Lung (tissue), 16 donors: ENCODE results near the gene MICALL1. TPM values are rescaled to one million over a fixed set of nuclear protein-coding genes. Genes with fewer than 3 reads are reported as not detected.
A peak's percentile ranks its signal among the peaks of the same experiment; 100 is the strongest.

Experiments
- ATAC-seq: fragments of 200-7000 bp; cut with Tn5 transposase; one replicate; pipeline ENCODE4 v1.9.1; 2020; ENCODE audit warnings: moderate number of reproducible peaks; ENCODE audit not compliant: insufficient read depth, low FRiP score
- DNase-seq, 3 donors: peaks; one replicate each; pipeline ENCODE4 v3.0.0-alpha.2; 2013 to 2017
- H3K27ac ChIP-seq, 2 donors: one replicate each; pipeline ENCODE4 v1.5.1; 2013; ENCODE audit warnings: mild to moderate bottlenecking in 2 of 2, moderate library complexity in 2 of 2, control low read depth in 1 of 2, inconsistent platforms in 1 of 2, low read depth in 1 of 2, low read length in 1 of 2
- H3K27me3 ChIP-seq, 3 donors: one replicate each; pipeline ENCODE4 v1.5.1; 2013; ENCODE audit warnings: low read length in 2 of 3; ENCODE audit not compliant: control insufficient read depth in 3 of 3, insufficient read depth in 3 of 3
- H3K36me3 ChIP-seq, 4 donors: one replicate each; pipeline ENCODE4 v1.5.1; 2013; ENCODE audit warnings: low read length in 4 of 4, mild to moderate bottlenecking in 1 of 4, moderate library complexity in 1 of 4; ENCODE audit not compliant: control insufficient read depth in 4 of 4, insufficient read depth in 4 of 4
- H3K4me1 ChIP-seq, 5 donors: one replicate each; pipeline ENCODE4 v1.5.1; 2013; ENCODE audit warnings: low read length in 5 of 5, mild to moderate bottlenecking in 2 of 5, moderate library complexity in 1 of 5; ENCODE audit not compliant: control insufficient read depth in 5 of 5, insufficient read depth in 5 of 5
- H3K4me3 ChIP-seq: one replicate; pipeline ENCODE4 v1.5.1; 2013; ENCODE audit warnings: mild to moderate bottlenecking, control low read depth, moderate library complexity
- H3K9ac ChIP-seq, 2 donors: one replicate each; pipeline ENCODE4 v1.5.1; 2013; ENCODE audit warnings: low read length in 2 of 2, control low read depth in 1 of 2; ENCODE audit not compliant: insufficient read depth in 1 of 2
- H3K9me3 ChIP-seq, 4 donors: one replicate each; pipeline ENCODE4 v1.5.1; 2013; ENCODE audit warnings: low read length in 3 of 4, mild to moderate bottlenecking in 1 of 4, moderate library complexity in 1 of 4; ENCODE audit not compliant: control insufficient read depth in 4 of 4, insufficient read depth in 3 of 4
- CTCF ChIP-seq: IDR thresholded peaks from 2 replicates; pipeline ENCODE4 v1.5.1; 2012; ENCODE audit warnings: mild to moderate bottlenecking; ENCODE audit errors: control extremely low read depth, extremely low read depth
- WGBS, 2 donors: extraction: QIAGEN DNeasy Blood & Tissue Kit; methylation state at CpG; one replicate each; pipeline ENCODE4 v1.1.7; 2013; 5-methylcytosine and 5-hydroxymethylcytosine counted together
- long read RNA-seq, 5 donors: transcript quantifications; one replicate each; lab custom pipeline, GENCODE V29; 2026
- polyA plus RNA-seq, 2 donors: library from polyadenylated mRNA; stranded (reverse); fragments of 200-250 nt; gene quantifications; one replicate each; pipeline ENCODE4 v1.2.1, GENCODE V29; 2013
- total RNA-seq, 2 donors: library from RNA; depleted of rRNA in 1 of 2; stranded (reverse); fragments of >200 nt in 1 of 2; gene quantifications; one replicate each; pipeline ENCODE4 v1.2.1, GENCODE V29; 2014 to 2021
- donor health status: control.
- donor health status: control.
- donor health status: Bipolar disorder and iron deficiency.
- donor health status: healthy.
- donor health status: DM: yes; HTN: yes; CAD: no.

MICALL1 gene, protein sequence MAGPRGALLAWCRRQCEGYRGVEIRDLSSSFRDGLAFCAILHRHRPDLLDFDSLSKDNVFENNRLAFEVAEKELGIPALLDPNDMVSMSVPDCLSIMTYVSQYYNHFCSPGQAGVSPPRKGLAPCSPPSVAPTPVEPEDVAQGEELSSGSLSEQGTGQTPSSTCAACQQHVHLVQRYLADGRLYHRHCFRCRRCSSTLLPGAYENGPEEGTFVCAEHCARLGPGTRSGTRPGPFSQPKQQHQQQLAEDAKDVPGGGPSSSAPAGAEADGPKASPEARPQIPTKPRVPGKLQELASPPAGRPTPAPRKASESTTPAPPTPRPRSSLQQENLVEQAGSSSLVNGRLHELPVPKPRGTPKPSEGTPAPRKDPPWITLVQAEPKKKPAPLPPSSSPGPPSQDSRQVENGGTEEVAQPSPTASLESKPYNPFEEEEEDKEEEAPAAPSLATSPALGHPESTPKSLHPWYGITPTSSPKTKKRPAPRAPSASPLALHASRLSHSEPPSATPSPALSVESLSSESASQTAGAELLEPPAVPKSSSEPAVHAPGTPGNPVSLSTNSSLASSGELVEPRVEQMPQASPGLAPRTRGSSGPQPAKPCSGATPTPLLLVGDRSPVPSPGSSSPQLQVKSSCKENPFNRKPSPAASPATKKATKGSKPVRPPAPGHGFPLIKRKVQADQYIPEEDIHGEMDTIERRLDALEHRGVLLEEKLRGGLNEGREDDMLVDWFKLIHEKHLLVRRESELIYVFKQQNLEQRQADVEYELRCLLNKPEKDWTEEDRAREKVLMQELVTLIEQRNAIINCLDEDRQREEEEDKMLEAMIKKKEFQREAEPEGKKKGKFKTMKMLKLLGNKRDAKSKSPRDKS
- total RNA-seq = 10 to 100 TPM; 15.4 to 29.1 TPM
- 10 to 100 TPM; 12.9 to 19.6 TPM for polyA plus RNA-seq
- long read RNA-seq, donor 1, partial matches to known transcripts = 5 of 5 reads
- long read RNA-seq, donor 1, other reads (novel, unspliced or antisense) = 0 of 5 reads
- long read RNA-seq, donor 2 = 0 reads
- long read RNA-seq, donor 3, partial matches to known transcripts = 5 of 5 reads
- long read RNA-seq, donor 3, other reads (novel, unspliced or antisense) = 0 of 5 reads
- long read RNA-seq, donor 4 = 0 reads
- long read RNA-seq, donor 5, partial matches to known transcripts = 11 of 11 reads
- long read RNA-seq, donor 5, other reads (novel, unspliced or antisense) = 0 of 11 reads

GRCh38 chr22:37905534-37906363, at the start of gene MICALL1:
Gene MICALL1, plus strand, starts transcription at chr22:37906297. Its CDS starts 126 bp downstream, at chr22:37906423.
- Histone ChIP-seq H3K27me3 (peaks cover 0 to 3% (median 0%) of the 10 kb centered on the region in 3 donors), H3K27ac (peak within 1 kb of the TSS; percentile 54 to 84), H3K9me3 (no peaks in the 10 kb centered on the region), H3K9ac (no peak within 1 kb of the TSS), H3K4me3 (peak within 1 kb of the TSS; percentile 71), H3K36me3 (no peaks in the 10 kb centered on the region), H3K4me1 (peaks cover 0 to 20% (median 10%) of the 10 kb centered on the region in 5 donors)
- DNase-seq (peak; percentile 40 to 73 (median 64)), ATAC-seq (peak; percentile 86)
- TF ChIP-seq CTCF = no peak
- WGBS, 2 donors = 4 to 10% methylated on average over 40 to 90 of the region's 90 CpGs

DNA sequence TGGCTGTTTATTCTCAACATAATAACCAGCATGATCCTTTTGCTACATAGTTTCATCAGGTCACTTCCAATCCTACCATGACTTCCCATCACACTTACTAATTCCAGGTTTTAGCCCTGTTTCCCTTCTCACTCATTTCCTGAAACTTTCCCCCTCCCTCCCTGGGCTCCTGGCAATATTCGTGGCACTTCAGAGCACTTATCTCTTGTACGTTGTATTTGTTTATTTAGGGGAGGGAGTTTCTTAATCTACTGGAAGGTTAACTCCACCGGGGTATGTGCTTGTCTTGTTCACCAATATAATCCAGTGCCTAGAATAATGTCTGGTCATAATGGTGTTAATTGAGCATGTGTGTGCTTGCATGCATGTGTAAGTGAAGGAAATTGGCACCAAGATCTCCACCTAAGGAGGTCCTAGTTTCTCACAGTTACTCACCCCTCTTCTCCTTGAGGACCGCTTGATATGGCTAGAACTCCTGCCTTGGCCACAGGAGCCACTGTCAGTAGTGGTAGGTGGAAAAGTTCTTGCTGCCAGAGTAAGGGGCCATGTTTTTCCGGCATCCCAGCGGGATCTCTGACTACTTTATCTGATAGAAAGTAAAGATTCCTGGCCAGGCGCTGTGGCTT, 45.2 kb upstream of the MICALL1 start:
- H3K27ac ChIP-seq = no peak overlapping the region
- no peaks in the 10 kb centered on the region for H3K9me3 ChIP-seq
- H3K27me3 ChIP-seq = no peaks in the 10 kb centered on the region
- H3K36me3 ChIP-seq = peaks cover 30 to 58% (median 46%) of the 10 kb centered on the region in 4 donors
- H3K4me3 ChIP-seq = no peak overlapping the region
- DNase-seq = no peak
- no peak overlapping the region for H3K9ac ChIP-seq
- TF ChIP-seq CTCF = no peak
- ATAC-seq = peak; percentile 77
- H3K4me1 ChIP-seq = peaks cover 0 to 4% (median 0%) of the 10 kb centered on the region in 5 donors
- 60 to 75% methylated on average over 7 of the region's 7 CpGs for WGBS, 2 donors
